ENCODE data around the gene HAGHL. TPM values are rescaled to one million over a fixed set of nuclear protein-coding genes. Genes with fewer than 3 reads are reported as not detected.

The HAGHL gene
- total RNA-seq, 2 donors from 2014 or later = 8.9 to 11.4 TPM

DNA sequence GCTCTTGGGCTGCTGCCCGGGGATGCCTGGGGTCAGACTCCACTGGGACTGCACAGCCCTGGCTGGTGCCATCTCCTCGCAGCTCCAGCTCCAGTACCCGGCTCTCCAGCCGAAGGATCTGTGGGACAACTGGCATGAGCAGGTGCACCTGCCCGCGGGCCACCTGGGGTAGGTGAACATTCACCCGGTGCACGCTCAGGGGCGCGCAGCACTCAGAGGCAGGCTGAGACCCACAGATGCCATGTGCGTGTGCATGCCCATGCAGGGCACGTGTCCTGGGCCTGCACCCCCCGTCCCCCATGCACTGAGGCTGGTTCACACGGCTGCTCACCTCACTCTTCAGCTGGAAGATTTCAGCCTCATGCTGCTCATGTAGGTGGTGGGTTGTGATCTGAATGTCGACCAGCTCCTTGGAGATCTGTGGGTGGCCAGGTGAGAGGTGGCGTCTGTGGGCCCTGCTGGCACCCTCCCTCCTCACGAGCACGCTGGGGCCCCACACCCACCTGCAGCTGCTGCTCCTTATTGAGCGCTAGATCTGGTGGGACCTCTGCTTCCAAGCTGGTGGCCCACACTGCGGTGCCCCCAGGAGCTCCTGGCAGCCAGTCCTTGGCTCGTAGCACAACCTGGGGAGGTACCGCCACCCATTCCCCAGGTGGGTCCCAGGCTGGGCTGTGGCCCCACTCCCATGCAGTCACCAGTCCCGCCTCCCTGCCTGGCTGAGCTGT is 1.3 kb upstream of the HAGHL start:
- Histone ChIP-seq H3K9me3 (ENCODE audit: control insufficient read depth, low read length) (no peaks in the 10 kb centered on the region), H3K36me3 (ENCODE audit: control insufficient read depth, insufficient read depth, low read length) (no peaks in the 10 kb centered on the region), H3K4me1 (ENCODE audit: control insufficient read depth, insufficient read depth, low read length) (peaks cover 3% of the 10 kb centered on the region), H3K27ac (ENCODE audit: low read depth, low read length) (no peak overlapping the region), H3K9ac (ENCODE audit: extremely low read depth, low read length, poor library complexity, severe bottlenecking) (no peak overlapping the region), H3K27me3 (ENCODE audit: control insufficient read depth, insufficient read depth, low read length, poor library complexity, severe bottlenecking) (peaks cover 19% of the 10 kb centered on the region), H3K4me3 (ENCODE audit: low read length) (no peak overlapping the region)
- no peaks in the 10 kb centered on the region for H3K9me3 Mint-ChIP-seq
- H3K36me3 Mint-ChIP-seq (ENCODE audit: low read depth) = no peaks in the 10 kb centered on the region
- H3K27me3 Mint-ChIP-seq (ENCODE audit: insufficient read depth) = peaks cover 15% of the 10 kb centered on the region
- no peak overlapping the region for H3K4me3 Mint-ChIP-seq
- no peak overlapping the region for H3K27ac Mint-ChIP-seq
- no peak for DNase-seq
- TF ChIP-seq, protein P1, sequence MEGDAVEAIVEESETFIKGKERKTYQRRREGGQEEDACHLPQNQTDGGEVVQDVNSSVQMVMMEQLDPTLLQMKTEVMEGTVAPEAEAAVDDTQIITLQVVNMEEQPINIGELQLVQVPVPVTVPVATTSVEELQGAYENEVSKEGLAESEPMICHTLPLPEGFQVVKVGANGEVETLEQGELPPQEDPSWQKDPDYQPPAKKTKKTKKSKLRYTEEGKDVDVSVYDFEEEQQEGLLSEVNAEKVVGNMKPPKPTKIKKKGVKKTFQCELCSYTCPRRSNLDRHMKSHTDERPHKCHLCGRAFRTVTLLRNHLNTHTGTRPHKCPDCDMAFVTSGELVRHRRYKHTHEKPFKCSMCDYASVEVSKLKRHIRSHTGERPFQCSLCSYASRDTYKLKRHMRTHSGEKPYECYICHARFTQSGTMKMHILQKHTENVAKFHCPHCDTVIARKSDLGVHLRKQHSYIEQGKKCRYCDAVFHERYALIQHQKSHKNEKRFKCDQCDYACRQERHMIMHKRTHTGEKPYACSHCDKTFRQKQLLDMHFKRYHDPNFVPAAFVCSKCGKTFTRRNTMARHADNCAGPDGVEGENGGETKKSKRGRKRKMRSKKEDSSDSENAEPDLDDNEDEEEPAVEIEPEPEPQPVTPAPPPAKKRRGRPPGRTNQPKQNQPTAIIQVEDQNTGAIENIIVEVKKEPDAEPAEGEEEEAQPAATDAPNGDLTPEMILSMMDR (conservative IDR thresholded peaks at IDR 0.05) = no peak
- 87 to 88% methylated on average over 18 to 23 of the region's 23 CpGs for WGBS, 2 experiments (ENCODE audit: insufficient coverage in 1 of 2, insufficient read length in 1 of 2)
- H3K4me1 Mint-ChIP-seq = no peaks in the 10 kb centered on the region

DNA sequence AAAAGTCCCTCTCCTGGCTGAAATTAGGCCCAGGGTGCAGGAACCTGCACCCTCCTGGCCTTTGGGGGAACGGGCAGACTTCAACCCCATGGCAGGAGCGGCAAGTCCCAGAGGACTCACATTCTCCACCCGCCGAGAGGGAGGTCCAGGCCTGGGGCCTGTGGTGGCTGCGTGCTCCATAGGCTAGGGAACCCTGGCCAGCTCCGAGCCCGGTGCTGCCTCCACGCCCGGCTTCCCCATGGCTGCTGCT is 793 bp upstream of the HAGHL start:
- Mint-ChIP-seq H3K4me3 (peak overlapping the region; percentile 53), H3K27me3 (ENCODE audit: insufficient read depth) (peaks cover 15% of the 10 kb centered on the region), H3K27ac (no peak overlapping the region), H3K9me3 (no peaks in the 10 kb centered on the region), H3K4me1 (no peaks in the 10 kb centered on the region), H3K36me3 (ENCODE audit: low read depth) (no peaks in the 10 kb centered on the region)
- Histone ChIP-seq H3K36me3 (ENCODE audit: control insufficient read depth, insufficient read depth, low read length) (no peaks in the 10 kb centered on the region), H3K4me3 (ENCODE audit: low read length) (no peak overlapping the region), H3K27me3 (ENCODE audit: control insufficient read depth, insufficient read depth, low read length, poor library complexity, severe bottlenecking) (peaks cover 19% of the 10 kb centered on the region), H3K4me1 (ENCODE audit: control insufficient read depth, insufficient read depth, low read length) (peaks cover 3% of the 10 kb centered on the region), H3K27ac (ENCODE audit: low read depth, low read length) (no peak overlapping the region), H3K9me3 (ENCODE audit: control insufficient read depth, low read length) (no peaks in the 10 kb centered on the region), H3K9ac (ENCODE audit: extremely low read depth, low read length, poor library complexity, severe bottlenecking) (no peak overlapping the region)
- TF ChIP-seq, protein P1 (conservative IDR thresholded peaks at IDR 0.05) = no peak
- 48 to 60% methylated on average over 1 to 9 of the region's 9 CpGs for WGBS, 2 experiments (ENCODE audit: insufficient coverage in 1 of 2, insufficient read length in 1 of 2)
- DNase-seq = no peak

DNA sequence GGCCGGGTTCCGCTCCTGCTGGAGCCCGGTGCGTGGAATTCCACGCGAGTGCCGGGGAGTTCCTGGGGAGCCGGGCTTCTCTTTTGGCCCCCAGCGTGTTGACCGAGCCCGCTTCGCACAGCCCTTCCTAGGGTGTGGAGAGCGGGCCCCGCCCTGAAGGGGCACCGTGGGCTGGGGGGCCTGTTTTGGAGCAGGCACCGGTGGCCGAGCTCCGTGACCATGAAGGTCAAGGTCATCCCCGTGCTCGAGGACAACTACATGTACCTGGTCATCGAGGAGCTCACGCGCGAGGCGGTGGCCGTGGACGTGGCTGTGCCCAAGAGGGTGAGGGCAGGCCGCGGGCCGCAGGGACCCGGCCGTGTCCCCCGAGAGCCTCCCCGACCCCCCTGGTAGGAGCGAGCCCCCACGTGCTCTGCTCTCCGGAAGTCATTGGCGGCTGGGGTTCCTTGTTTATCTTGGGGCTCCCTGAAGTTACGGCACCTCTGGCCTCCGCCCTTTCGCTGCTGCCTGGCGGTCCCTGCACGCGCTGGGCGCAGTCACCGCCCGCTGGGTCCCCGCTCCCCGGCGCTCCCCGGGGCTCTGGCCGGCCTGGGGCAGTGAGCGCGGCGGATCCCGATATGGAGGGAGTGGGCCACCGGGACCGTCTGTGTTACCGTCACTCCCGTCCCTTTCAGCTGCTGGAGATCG is 528 bp downstream of the HAGHL start:
- H3K4me3 ChIP-seq (ENCODE audit: low read length) = peak overlapping the region; percentile 79
- no peak overlapping the region for H3K9ac ChIP-seq (ENCODE audit: extremely low read depth, low read length, poor library complexity, severe bottlenecking)
- no peak for DNase-seq
- Mint-ChIP-seq H3K4me3 (peak overlapping the region; percentile 44), H3K36me3 (ENCODE audit: low read depth) (peaks cover 3% of the 10 kb centered on the region), H3K9me3 (no peaks in the 10 kb centered on the region), H3K27me3 (ENCODE audit: insufficient read depth) (peaks cover 15% of the 10 kb centered on the region), H3K27ac (no peak overlapping the region), H3K4me1 (no peaks in the 10 kb centered on the region)
- peaks cover 3% of the 10 kb centered on the region for H3K4me1 ChIP-seq (ENCODE audit: control insufficient read depth, insufficient read depth, low read length)
- WGBS, 2 experiments (ENCODE audit: insufficient coverage in 1 of 2, insufficient read length in 1 of 2) = 3 to 4% methylated on average over 37 to 61 of the region's 61 CpGs
- H3K9me3 ChIP-seq (ENCODE audit: control insufficient read depth, low read length) = no peaks in the 10 kb centered on the region
- no peak overlapping the region for H3K27ac ChIP-seq (ENCODE audit: low read depth, low read length)
- H3K27me3 ChIP-seq (ENCODE audit: control insufficient read depth, insufficient read depth, low read length, poor library complexity, severe bottlenecking) = peaks cover 19% of the 10 kb centered on the region
- TF ChIP-seq, protein P1 (conservative IDR thresholded peaks at IDR 0.05) = no peak
- no peaks in the 10 kb centered on the region for H3K36me3 ChIP-seq (ENCODE audit: control insufficient read depth, insufficient read depth, low read length)
